ENCODE measurements around the gene RGS7. TPM values are rescaled to one million over a fixed set of nuclear protein-coding genes. Genes with fewer than 3 reads are reported as not detected.

Gene RGS7
- polyA plus RNA-seq, 1 donor from 2014 or later = 24.2 TPM

- TF ChIP-seq POLR2AphosphoS5 (IDR thresholded peaks at IDR 0.05) (no peak), RAD21 (conservative IDR thresholded peaks at IDR 0.05) (no peak), EP300 (conservative IDR thresholded peaks at IDR 0.05; ENCODE audit: poor library complexity, severe bottlenecking) (no peak), TAF1 (IDR thresholded peaks at IDR 0.05; ENCODE audit: low read depth) (no peak), EZH2 (IDR thresholded peaks at IDR 0.05; ENCODE audit: borderline replicate concordance, insufficient read depth, low read length, poor library complexity, severe bottlenecking) (no peak), SMC3 (conservative IDR thresholded peaks at IDR 0.05; ENCODE audit: poor library complexity) (no peak), MXI1 (conservative IDR thresholded peaks at IDR 0.05; ENCODE audit: poor library complexity, severe bottlenecking) (no peak)
- TF ChIP-seq, protein P1, sequence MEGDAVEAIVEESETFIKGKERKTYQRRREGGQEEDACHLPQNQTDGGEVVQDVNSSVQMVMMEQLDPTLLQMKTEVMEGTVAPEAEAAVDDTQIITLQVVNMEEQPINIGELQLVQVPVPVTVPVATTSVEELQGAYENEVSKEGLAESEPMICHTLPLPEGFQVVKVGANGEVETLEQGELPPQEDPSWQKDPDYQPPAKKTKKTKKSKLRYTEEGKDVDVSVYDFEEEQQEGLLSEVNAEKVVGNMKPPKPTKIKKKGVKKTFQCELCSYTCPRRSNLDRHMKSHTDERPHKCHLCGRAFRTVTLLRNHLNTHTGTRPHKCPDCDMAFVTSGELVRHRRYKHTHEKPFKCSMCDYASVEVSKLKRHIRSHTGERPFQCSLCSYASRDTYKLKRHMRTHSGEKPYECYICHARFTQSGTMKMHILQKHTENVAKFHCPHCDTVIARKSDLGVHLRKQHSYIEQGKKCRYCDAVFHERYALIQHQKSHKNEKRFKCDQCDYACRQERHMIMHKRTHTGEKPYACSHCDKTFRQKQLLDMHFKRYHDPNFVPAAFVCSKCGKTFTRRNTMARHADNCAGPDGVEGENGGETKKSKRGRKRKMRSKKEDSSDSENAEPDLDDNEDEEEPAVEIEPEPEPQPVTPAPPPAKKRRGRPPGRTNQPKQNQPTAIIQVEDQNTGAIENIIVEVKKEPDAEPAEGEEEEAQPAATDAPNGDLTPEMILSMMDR (IDR thresholded peaks at IDR 0.05; ENCODE audit: poor library complexity, severe bottlenecking) = no peak
- TF ChIP-seq, protein P2, sequence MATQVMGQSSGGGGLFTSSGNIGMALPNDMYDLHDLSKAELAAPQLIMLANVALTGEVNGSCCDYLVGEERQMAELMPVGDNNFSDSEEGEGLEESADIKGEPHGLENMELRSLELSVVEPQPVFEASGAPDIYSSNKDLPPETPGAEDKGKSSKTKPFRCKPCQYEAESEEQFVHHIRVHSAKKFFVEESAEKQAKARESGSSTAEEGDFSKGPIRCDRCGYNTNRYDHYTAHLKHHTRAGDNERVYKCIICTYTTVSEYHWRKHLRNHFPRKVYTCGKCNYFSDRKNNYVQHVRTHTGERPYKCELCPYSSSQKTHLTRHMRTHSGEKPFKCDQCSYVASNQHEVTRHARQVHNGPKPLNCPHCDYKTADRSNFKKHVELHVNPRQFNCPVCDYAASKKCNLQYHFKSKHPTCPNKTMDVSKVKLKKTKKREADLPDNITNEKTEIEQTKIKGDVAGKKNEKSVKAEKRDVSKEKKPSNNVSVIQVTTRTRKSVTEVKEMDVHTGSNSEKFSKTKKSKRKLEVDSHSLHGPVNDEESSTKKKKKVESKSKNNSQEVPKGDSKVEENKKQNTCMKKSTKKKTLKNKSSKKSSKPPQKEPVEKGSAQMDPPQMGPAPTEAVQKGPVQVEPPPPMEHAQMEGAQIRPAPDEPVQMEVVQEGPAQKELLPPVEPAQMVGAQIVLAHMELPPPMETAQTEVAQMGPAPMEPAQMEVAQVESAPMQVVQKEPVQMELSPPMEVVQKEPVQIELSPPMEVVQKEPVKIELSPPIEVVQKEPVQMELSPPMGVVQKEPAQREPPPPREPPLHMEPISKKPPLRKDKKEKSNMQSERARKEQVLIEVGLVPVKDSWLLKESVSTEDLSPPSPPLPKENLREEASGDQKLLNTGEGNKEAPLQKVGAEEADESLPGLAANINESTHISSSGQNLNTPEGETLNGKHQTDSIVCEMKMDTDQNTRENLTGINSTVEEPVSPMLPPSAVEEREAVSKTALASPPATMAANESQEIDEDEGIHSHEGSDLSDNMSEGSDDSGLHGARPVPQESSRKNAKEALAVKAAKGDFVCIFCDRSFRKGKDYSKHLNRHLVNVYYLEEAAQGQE (IDR thresholded peaks at IDR 0.05; ENCODE audit: borderline replicate concordance) = no peak
- Histone ChIP-seq H3K27ac (ENCODE audit: low read length) (no peak overlapping the region), H3K9me2 (ENCODE audit: insufficient read depth, low read length) (no peaks in the 10 kb centered on the region), H3K79me2 (replicated peaks; ENCODE audit: insufficient read depth, low read length) (no peaks in the 10 kb centered on the region), H3K4me3 (ENCODE audit: low read length) (no peak overlapping the region), H2AFZ (ENCODE audit: low read depth, low read length) (no peak overlapping the region), H3K9me3 (ENCODE audit: low read length) (no peaks in the 10 kb centered on the region), H3K9ac (ENCODE audit: low read length) (no peak overlapping the region), H3K27me3 (ENCODE audit: insufficient read depth, low read depth, low read length) (no peaks in the 10 kb centered on the region), H3K36me3 (ENCODE audit: insufficient read depth, low read length) (no peaks in the 10 kb centered on the region), H3F3A (ENCODE audit: insufficient read depth, low read length, poor library complexity, severe bottlenecking) (no peaks in the 10 kb centered on the region), H4K20me1 (ENCODE audit: insufficient read depth) (no peaks in the 10 kb centered on the region), H3K4me2 (ENCODE audit: low read length) (no peak overlapping the region)
Observed at GRCh38 chr1:241366196-241366595, 9.2 kb upstream of the RGS7 start.

GRCh38 chr1:241362350-241362749 lies 5.3 kb upstream of the RGS7 start:
- Histone ChIP-seq H3K9me3 (ENCODE audit: low read length) (no peaks in the 10 kb centered on the region), H3K27me3 (ENCODE audit: insufficient read depth, low read depth, low read length) (peaks cover 9% of the 10 kb centered on the region), H3K4me3 (ENCODE audit: low read length) (no peak overlapping the region), H3K4me2 (ENCODE audit: low read length) (no peak overlapping the region), H2AFZ (ENCODE audit: low read depth, low read length) (no peak overlapping the region), H3F3A (ENCODE audit: insufficient read depth, low read length, poor library complexity, severe bottlenecking) (no peaks in the 10 kb centered on the region), H4K20me1 (ENCODE audit: insufficient read depth) (no peaks in the 10 kb centered on the region), H3K79me2 (replicated peaks; ENCODE audit: insufficient read depth, low read length) (no peaks in the 10 kb centered on the region), H3K9ac (ENCODE audit: low read length) (no peak overlapping the region), H3K9me2 (ENCODE audit: insufficient read depth, low read length) (no peaks in the 10 kb centered on the region), H3K27ac (ENCODE audit: low read length) (no peak overlapping the region), H3K36me3 (ENCODE audit: insufficient read depth, low read length) (no peaks in the 10 kb centered on the region)
- no peak for TF ChIP-seq SMC3 (conservative IDR thresholded peaks at IDR 0.05; ENCODE audit: poor library complexity)
- TF ChIP-seq MXI1 (conservative IDR thresholded peaks at IDR 0.05; ENCODE audit: poor library complexity, severe bottlenecking) = no peak
- TF ChIP-seq, protein P2 (IDR thresholded peaks at IDR 0.05; ENCODE audit: borderline replicate concordance) = no peak
- TF ChIP-seq EP300 (conservative IDR thresholded peaks at IDR 0.05; ENCODE audit: poor library complexity, severe bottlenecking) = no peak
- TF ChIP-seq POLR2AphosphoS5 (IDR thresholded peaks at IDR 0.05) = no peak
- TF ChIP-seq, protein P1 (IDR thresholded peaks at IDR 0.05; ENCODE audit: poor library complexity, severe bottlenecking) = no peak
- no peak for TF ChIP-seq TAF1 (IDR thresholded peaks at IDR 0.05; ENCODE audit: low read depth)
- no peak for TF ChIP-seq RAD21 (conservative IDR thresholded peaks at IDR 0.05)
- no peak for TF ChIP-seq EZH2 (IDR thresholded peaks at IDR 0.05; ENCODE audit: borderline replicate concordance, insufficient read depth, low read length, poor library complexity, severe bottlenecking)
